HG02970 (cell line): Measurements from ENCODE around the gene FUT8.
A peak's percentile ranks its signal among the peaks of the same experiment; 100 is the strongest.

Experiments used
- ATAC-seq: cut with Tn5 transposase; IDR thresholded peaks from one replicate; pipeline ENCODE4 v1.9.1; 2021; ENCODE audit warnings: mild to moderate bottlenecking, moderate library complexity, moderate number of reproducible peaks; ENCODE audit not compliant: unreplicated experiment, low FRiP score

The FUT8 gene

GRCh38 chr14:65412032-65412846 is at the start of gene FUT8:
Gene FUT8, plus strand, starts transcription at chr14:65412730. Its CDS starts 148,834 bp downstream, at chr14:65561564.
- peak; percentile 75 for ATAC-seq

GRCh38 chr14:65366802-65367565 is 45.5 kb upstream of the FUT8 start:
- no peak for ATAC-seq

- no peak for ATAC-seq
Measured at GRCh38 chr14:65369560-65369959, 43.0 kb upstream of the FUT8 start.

GRCh38 chr14:65370801-65371248 is 41.7 kb upstream of the FUT8 start:
- ATAC-seq, result no peak

- no peak for ATAC-seq
Measured at GRCh38 chr14:65371784-65372183, 40.7 kb upstream of the FUT8 start.

GRCh38 chr14:65373016-65373670 is 39.4 kb upstream of the FUT8 start:
- no peak for ATAC-seq

- ATAC-seq, result no peak
Measured at GRCh38 chr14:65373671-65374039, 38.9 kb upstream of the FUT8 start.

GRCh38 chr14:65377576-65377975 is 35.0 kb upstream of the FUT8 start:
- no peak for ATAC-seq

- no peak for ATAC-seq
Measured at GRCh38 chr14:65382586-65382985, 29.9 kb upstream of the FUT8 start.

GRCh38 chr14:65387171-65387570 is 25.4 kb upstream of the FUT8 start:
- no peak for ATAC-seq

GRCh38 chr14:65387628-65388027 is 24.9 kb upstream of the FUT8 start:
- no peak for ATAC-seq

GRCh38 chr14:65392296-65392695 is 20.2 kb upstream of the FUT8 start:
- ATAC-seq, result no peak

GRCh38 chr14:65396082-65396910 is 16.2 kb upstream of the FUT8 start:
- no peak for ATAC-seq

- no peak for ATAC-seq
Measured at GRCh38 chr14:65403231-65403630, 9.3 kb upstream of the FUT8 start.

GRCh38 chr14:65408113-65408512 is 4.4 kb upstream of the FUT8 start:
- no peak for ATAC-seq

GRCh38 chr14:65410640-65411039 is 1.9 kb upstream of the FUT8 start:
- ATAC-seq, result no peak

- ATAC-seq, result peak; percentile 36
Measured at GRCh38 chr14:65411656-65412031, 886 bp upstream of the FUT8 start.

GRCh38 chr14:65412856-65413738 is 567 bp downstream of the FUT8 start:
- ATAC-seq, result peak; percentile 7

GRCh38 chr14:65413739-65414045 is 1.2 kb downstream of the FUT8 start:
- no peak for ATAC-seq
